Measurements from ENCODE around the gene ANKRD13D. TPM values are rescaled to one million over a fixed set of nuclear protein-coding genes. Genes with fewer than 3 reads are reported as not detected.

ANKRD13D gene
- total RNA-seq, 3 donors from 2014 or later = 67.7 to 75.4 (median 69.8) TPM

GRCh38 chr11:67267188-67268080 lies 21.7 kb upstream of the ANKRD13D start:
- H3K36me3 Mint-ChIP-seq (ENCODE audit: insufficient read depth) = peaks cover 5% of the 10 kb centered on the region

GRCh38 chr11:67268081-67268961 lies 20.8 kb upstream of the ANKRD13D start:
- DNase-seq = peak; percentile 36
- H3K9me3 Mint-ChIP-seq = no peaks in the 10 kb centered on the region
- peak overlapping the region; percentile 96 for H3K4me3 Mint-ChIP-seq
- H3K36me3 Mint-ChIP-seq (ENCODE audit: insufficient read depth) = peaks cover 5% of the 10 kb centered on the region
- peaks cover 77% of the 10 kb centered on the region for H3K4me1 Mint-ChIP-seq (ENCODE audit: low read depth)
- H3K27me3 Mint-ChIP-seq (ENCODE audit: low read depth) = no peaks in the 10 kb centered on the region
- peak; percentile 42 to 47 for ATAC-seq

More at GRCh38 chr11:67267188-67268080, 21.7 kb upstream of the ANKRD13D start:
- Mint-ChIP-seq H3K27me3 (ENCODE audit: low read depth) (no peaks in the 10 kb centered on the region), H3K4me1 (ENCODE audit: low read depth) (peaks cover 77% of the 10 kb centered on the region), H3K4me3 (peak overlapping the region; percentile 96), H3K9me3 (no peaks in the 10 kb centered on the region)
- ATAC-seq (no peak), DNase-seq (no peak)

GRCh38 chr11:67268962-67269268 lies 20.2 kb upstream of the ANKRD13D start:
- no peak for ATAC-seq
- Mint-ChIP-seq H3K4me3 (peak overlapping the region; percentile 96), H3K36me3 (ENCODE audit: insufficient read depth) (peaks cover 5% of the 10 kb centered on the region), H3K27me3 (ENCODE audit: low read depth) (no peaks in the 10 kb centered on the region), H3K4me1 (ENCODE audit: low read depth) (peaks cover 81% of the 10 kb centered on the region), H3K9me3 (no peaks in the 10 kb centered on the region)
- no peak for DNase-seq

- Mint-ChIP-seq H3K4me3 (peak overlapping the region; percentile 96), H3K36me3 (ENCODE audit: insufficient read depth) (peaks cover 5% of the 10 kb centered on the region), H3K27me3 (ENCODE audit: low read depth) (no peaks in the 10 kb centered on the region), H3K9me3 (no peaks in the 10 kb centered on the region), H3K4me1 (ENCODE audit: low read depth) (peaks cover 83% of the 10 kb centered on the region)
- no peak for ATAC-seq
- DNase-seq = no peak
Observed at GRCh38 chr11:67269401-67270255, 19.5 kb upstream of the ANKRD13D start.

- H3K36me3 Mint-ChIP-seq (ENCODE audit: insufficient read depth) = peaks cover 5% of the 10 kb centered on the region
- peaks cover 84% of the 10 kb centered on the region for H3K4me1 Mint-ChIP-seq (ENCODE audit: low read depth)
- ATAC-seq (no peak), DNase-seq (no peak)
- no peaks in the 10 kb centered on the region for H3K27me3 Mint-ChIP-seq (ENCODE audit: low read depth)
- H3K9me3 Mint-ChIP-seq = no peaks in the 10 kb centered on the region
- H3K4me3 Mint-ChIP-seq = peak overlapping the region; percentile 96
Observed at GRCh38 chr11:67270256-67271204, 18.6 kb upstream of the ANKRD13D start.

- no peaks in the 10 kb centered on the region for H3K27me3 Mint-ChIP-seq (ENCODE audit: low read depth)
- ATAC-seq (no peak), DNase-seq (no peak)
- H3K4me1 Mint-ChIP-seq (ENCODE audit: low read depth) = peaks cover 85% of the 10 kb centered on the region
- peak overlapping the region; percentile 96 for H3K4me3 Mint-ChIP-seq
- H3K36me3 Mint-ChIP-seq (ENCODE audit: insufficient read depth) = peaks cover 5% of the 10 kb centered on the region
- H3K9me3 Mint-ChIP-seq = no peaks in the 10 kb centered on the region
Observed at GRCh38 chr11:67271205-67271540, 17.9 kb upstream of the ANKRD13D start.

- Mint-ChIP-seq H3K4me3 (peak overlapping the region; percentile 96), H3K27me3 (ENCODE audit: low read depth) (no peaks in the 10 kb centered on the region), H3K36me3 (ENCODE audit: insufficient read depth) (peaks cover 6% of the 10 kb centered on the region), H3K4me1 (ENCODE audit: low read depth) (peaks cover 90% of the 10 kb centered on the region), H3K9me3 (no peaks in the 10 kb centered on the region)
- DNase-seq (peak; percentile 40), ATAC-seq (peak; percentile 28 to 36)
Observed at GRCh38 chr11:67271541-67272284, 17.4 kb upstream of the ANKRD13D start.

GRCh38 chr11:67272327-67273259 lies 16.5 kb upstream of the ANKRD13D start:
- no peaks in the 10 kb centered on the region for H3K27me3 Mint-ChIP-seq (ENCODE audit: low read depth)
- H3K4me3 Mint-ChIP-seq = peak overlapping the region; percentile 96
- H3K9me3 Mint-ChIP-seq = no peaks in the 10 kb centered on the region
- H3K4me1 Mint-ChIP-seq (ENCODE audit: low read depth) = peaks cover 98% of the 10 kb centered on the region
- ATAC-seq = peak; percentile 33 to 35
- no peak for DNase-seq
- H3K36me3 Mint-ChIP-seq (ENCODE audit: insufficient read depth) = peaks cover 6% of the 10 kb centered on the region

- H3K9me3 Mint-ChIP-seq = no peaks in the 10 kb centered on the region
- no peak for ATAC-seq
- no peaks in the 10 kb centered on the region for H3K27me3 Mint-ChIP-seq (ENCODE audit: low read depth)
- H3K4me3 Mint-ChIP-seq = no peak overlapping the region
- DNase-seq = no peak
- peaks cover 97% of the 10 kb centered on the region for H3K4me1 Mint-ChIP-seq (ENCODE audit: low read depth)
- H3K36me3 Mint-ChIP-seq (ENCODE audit: insufficient read depth) = peaks cover 2% of the 10 kb centered on the region
Observed at GRCh38 chr11:67273260-67273990, 15.7 kb upstream of the ANKRD13D start.

- H3K4me3 Mint-ChIP-seq = peak overlapping the region; percentile 45
- no peaks in the 10 kb centered on the region for H3K9me3 Mint-ChIP-seq
- H3K36me3 Mint-ChIP-seq (ENCODE audit: insufficient read depth) = peaks cover 5% of the 10 kb centered on the region
- peaks cover 98% of the 10 kb centered on the region for H3K4me1 Mint-ChIP-seq (ENCODE audit: low read depth)
- DNase-seq (no peak), ATAC-seq (no peak)
- H3K27me3 Mint-ChIP-seq (ENCODE audit: low read depth) = no peaks in the 10 kb centered on the region
Observed at GRCh38 chr11:67274768-67275605, 14.1 kb upstream of the ANKRD13D start.

Data from activated T-cell treated with anti-CD3 and anti-CD28 coated beads, Interleukin-2, amount 50 U/mL, for 4 hours (primary cell).